ENCODE measurements around the gene UBXN7. TPM values are rescaled to one million over a fixed set of nuclear protein-coding genes. Genes with fewer than 3 reads are reported as not detected.
"Not testable (repeated sequence)": the region's sequence is repeated elsewhere in the genome, so short reads cannot be mapped to it uniquely, and the experiment has no call there.

UBXN7 gene
- total RNA-seq, 6 experiments from 2014 or later = 4.9 to 22.3 (median 19.1) TPM

DNA sequence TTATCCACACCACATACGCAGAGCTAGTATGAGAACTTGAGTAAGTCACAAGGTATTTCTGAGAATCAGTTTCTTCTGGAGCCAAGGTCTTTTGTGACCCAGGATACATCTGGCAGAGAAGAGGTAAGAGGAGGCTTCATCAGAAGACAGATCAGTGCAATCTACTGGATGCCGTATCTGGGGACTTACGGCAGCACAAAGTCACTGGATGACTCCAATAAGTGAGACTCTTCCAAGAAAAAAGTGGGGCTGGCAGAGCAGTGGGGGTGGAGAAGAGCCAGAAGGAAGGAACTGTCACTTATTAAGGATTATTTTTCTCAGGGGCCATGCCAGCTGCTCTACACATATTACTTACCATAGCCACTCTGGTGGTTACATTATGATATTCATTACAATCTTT, 31.6 kb upstream of the UBXN7 start:
- Histone ChIP-seq H3K36me3 (peaks cover 0 to 3% (median 0%) of the 10 kb centered on the region in 4 donors), H3K27me3 (no peaks in the 10 kb centered on the region), H3K27ac (no peak overlapping the region), H3K4me1 (no peaks in the 10 kb centered on the region), H3K9me3 (no peaks in the 10 kb centered on the region), H3K4me3 (no peak overlapping the region)
- DNase-seq (no peak), ATAC-seq (no peak)
- 97% methylated on average over 3 of the region's 3 CpGs for WGBS (ENCODE audit: insufficient coverage, low coverage, low lambda C conversion rate, missing lambda C conversion rate)
- TF ChIP-seq POLR2A (IDR thresholded peaks at IDR 0.05) = no peak
- TF ChIP-seq, protein P1, sequence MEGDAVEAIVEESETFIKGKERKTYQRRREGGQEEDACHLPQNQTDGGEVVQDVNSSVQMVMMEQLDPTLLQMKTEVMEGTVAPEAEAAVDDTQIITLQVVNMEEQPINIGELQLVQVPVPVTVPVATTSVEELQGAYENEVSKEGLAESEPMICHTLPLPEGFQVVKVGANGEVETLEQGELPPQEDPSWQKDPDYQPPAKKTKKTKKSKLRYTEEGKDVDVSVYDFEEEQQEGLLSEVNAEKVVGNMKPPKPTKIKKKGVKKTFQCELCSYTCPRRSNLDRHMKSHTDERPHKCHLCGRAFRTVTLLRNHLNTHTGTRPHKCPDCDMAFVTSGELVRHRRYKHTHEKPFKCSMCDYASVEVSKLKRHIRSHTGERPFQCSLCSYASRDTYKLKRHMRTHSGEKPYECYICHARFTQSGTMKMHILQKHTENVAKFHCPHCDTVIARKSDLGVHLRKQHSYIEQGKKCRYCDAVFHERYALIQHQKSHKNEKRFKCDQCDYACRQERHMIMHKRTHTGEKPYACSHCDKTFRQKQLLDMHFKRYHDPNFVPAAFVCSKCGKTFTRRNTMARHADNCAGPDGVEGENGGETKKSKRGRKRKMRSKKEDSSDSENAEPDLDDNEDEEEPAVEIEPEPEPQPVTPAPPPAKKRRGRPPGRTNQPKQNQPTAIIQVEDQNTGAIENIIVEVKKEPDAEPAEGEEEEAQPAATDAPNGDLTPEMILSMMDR (IDR thresholded peaks at IDR 0.05) = no peak
- intact Hi-C loops (cut with DNase I) = no loop called here

DNA sequence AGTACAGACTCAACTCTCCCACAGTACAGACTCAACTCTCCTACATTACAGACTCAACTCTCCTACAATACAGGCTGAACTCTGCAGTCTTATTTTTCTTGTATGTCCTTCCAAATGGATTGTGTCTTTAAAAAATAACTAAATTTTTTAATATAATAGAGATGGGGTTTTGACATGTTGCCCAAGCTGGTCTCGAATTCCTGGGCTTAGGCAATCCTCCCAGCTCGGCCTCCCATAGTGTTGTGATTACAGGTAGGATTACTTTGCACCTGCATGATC, 31.2 kb upstream of the UBXN7 start:
- no peaks in the 10 kb centered on the region for H3K4me1 ChIP-seq
- H3K9me3 ChIP-seq = no peaks in the 10 kb centered on the region
- intact Hi-C loops (cut with DNase I) = no loop called here
- DNase-seq (no peak), ATAC-seq (no peak)
- no peak for TF ChIP-seq POLR2A (IDR thresholded peaks at IDR 0.05)
- TF ChIP-seq, protein P1 (IDR thresholded peaks at IDR 0.05) = no peak
- WGBS (ENCODE audit: insufficient coverage, low coverage, low lambda C conversion rate, missing lambda C conversion rate) = 100% methylated on average over 2 of the region's 2 CpGs
- H3K27ac ChIP-seq = no peak overlapping the region
- H3K36me3 ChIP-seq = no peaks in the 10 kb centered on the region
- no peaks in the 10 kb centered on the region for H3K27me3 ChIP-seq
- no peak overlapping the region for H3K4me3 ChIP-seq

DNA sequence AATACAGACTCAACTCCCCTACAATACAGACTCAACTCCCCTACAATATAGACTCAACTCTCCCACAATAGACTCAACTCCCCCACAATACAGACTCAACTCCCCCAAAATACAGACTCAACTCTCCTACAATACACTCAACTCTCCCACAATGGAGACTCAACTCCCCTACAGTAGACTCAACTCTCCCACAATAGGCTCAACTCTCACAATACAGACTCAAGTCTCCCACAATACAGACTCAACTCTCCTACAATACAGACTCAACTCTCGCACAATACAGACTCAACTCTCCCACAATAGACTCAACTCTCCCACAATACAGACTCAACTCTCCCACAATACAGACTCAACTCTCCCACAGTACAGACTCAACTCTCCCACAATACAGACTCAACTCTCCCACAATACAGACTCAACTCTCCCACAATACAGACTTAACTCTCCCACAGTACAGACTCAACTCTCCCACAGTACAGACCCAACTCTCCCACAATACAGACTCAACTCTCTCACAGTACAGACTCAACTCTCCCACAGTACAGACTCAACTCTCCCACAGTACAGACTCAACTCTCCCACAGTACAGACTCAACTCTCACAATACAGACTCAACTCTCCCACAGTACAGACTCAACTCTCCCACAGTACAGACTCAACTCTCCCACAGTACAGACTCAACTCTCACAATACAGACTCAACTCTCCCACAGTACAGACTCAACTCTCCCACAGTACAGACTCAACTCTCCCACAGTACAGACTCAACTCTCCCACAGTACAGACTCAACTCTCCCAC, 30.7 kb upstream of the UBXN7 start:
- H3K4me1 ChIP-seq; H3K9me3 ChIP-seq; H3K27me3 ChIP-seq; ATAC-seq; H3K27ac ChIP-seq; H3K36me3 ChIP-seq; DNase-seq; H3K4me3 ChIP-seq; intact Hi-C loops (cut with DNase I): not testable (repeated sequence)
- WGBS (ENCODE audit: insufficient coverage, low coverage, low lambda C conversion rate, missing lambda C conversion rate) = 93% methylated on average over 1 of the region's 1 CpG

DNA sequence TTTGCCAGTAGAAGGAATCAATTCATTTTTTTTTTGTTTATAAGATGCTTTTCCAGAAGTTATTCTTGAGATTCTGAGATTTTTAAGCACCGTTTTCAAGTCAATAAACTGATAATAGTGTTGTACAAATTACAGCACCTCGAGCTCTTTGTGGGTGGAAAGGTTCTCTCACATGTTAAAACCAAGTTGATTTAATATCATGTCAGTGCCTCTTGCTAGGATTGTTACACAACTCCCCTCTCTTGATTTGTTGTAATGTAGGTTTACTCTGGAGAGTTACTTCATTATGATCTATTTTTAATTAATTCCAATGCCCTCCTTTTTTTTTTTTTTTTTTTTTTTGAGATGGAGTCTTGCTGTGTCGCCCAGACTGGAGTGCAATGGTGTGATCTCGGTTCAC, 25.8 kb upstream of the UBXN7 start:
- Histone ChIP-seq H3K9me3 (no peaks in the 10 kb centered on the region), H3K36me3 (no peaks in the 10 kb centered on the region), H3K27ac (no peak overlapping the region), H3K4me1 (no peaks in the 10 kb centered on the region), H3K4me3 (no peak overlapping the region), H3K27me3 (no peaks in the 10 kb centered on the region)
- ATAC-seq = no peak
- intact Hi-C loops (cut with DNase I) = no loop called here
- TF ChIP-seq POLR2A (IDR thresholded peaks at IDR 0.05) = no peak
- TF ChIP-seq, protein P1 (IDR thresholded peaks at IDR 0.05) = no peak
- 38% methylated on average over 2 of the region's 4 CpGs for WGBS (ENCODE audit: insufficient coverage, low coverage, low lambda C conversion rate, missing lambda C conversion rate)
- DNase-seq = no peak

DNA sequence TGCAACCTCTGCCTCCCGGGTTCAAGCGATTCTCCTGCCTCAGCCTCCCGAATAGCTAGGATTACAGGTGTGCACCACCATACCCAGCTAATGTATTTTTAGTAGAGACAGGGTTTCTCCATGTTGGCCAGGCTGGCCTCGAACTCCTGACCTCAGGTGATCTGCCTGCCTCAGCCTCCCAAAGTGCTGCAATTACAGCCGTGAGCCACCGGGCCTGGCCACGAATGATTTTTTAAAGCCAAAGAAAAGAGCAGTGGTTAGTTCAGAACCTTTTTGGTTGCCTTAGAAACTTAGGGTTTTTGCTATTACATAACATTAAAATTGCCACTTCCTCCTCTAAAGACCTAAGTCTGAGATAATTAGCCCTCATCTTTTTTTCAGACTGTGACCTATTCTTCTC, 25.2 kb upstream of the UBXN7 start:
- intact Hi-C loops (cut with DNase I); H3K36me3 ChIP-seq; DNase-seq; ATAC-seq; H3K4me3 ChIP-seq; H3K27ac ChIP-seq; H3K4me1 ChIP-seq; H3K27me3 ChIP-seq; H3K9me3 ChIP-seq: not testable (repeated sequence)
- WGBS (ENCODE audit: insufficient coverage, low coverage, low lambda C conversion rate, missing lambda C conversion rate) = 70% methylated on average over 7 of the region's 7 CpGs
